HG03066 (cell line): ENCODE data around the gene RGS6.

Experiments used
- ATAC-seq: cut with Tn5 transposase; IDR thresholded peaks from one replicate; pipeline ENCODE4 v1.9.1; 2021; ENCODE audit warnings: low read depth; ENCODE audit not compliant: unreplicated experiment

RGS6 gene

GRCh38 chr14:72478471-72478893 lies 546.3 kb downstream of the RGS6 start:
- ATAC-seq = no peak

GRCh38 chr14:72479461-72479931 lies 547.3 kb downstream of the RGS6 start:
- no peak for ATAC-seq

- ATAC-seq = no peak
These were observed 548.4 kb downstream of the RGS6 start for GRCh38 chr14:72480464-72481243.

- ATAC-seq = no peak
These were observed 551.1 kb downstream of the RGS6 start for GRCh38 chr14:72483311-72483710.

GRCh38 chr14:72485695-72486094 lies 553.5 kb downstream of the RGS6 start:
- no peak for ATAC-seq

- no peak for ATAC-seq
These were observed 556.3 kb downstream of the RGS6 start for GRCh38 chr14:72488514-72488913.

GRCh38 chr14:72492196-72492595 lies 560.0 kb downstream of the RGS6 start:
- ATAC-seq = no peak

GRCh38 chr14:72495668-72496067 lies 563.4 kb downstream of the RGS6 start:
- no peak for ATAC-seq

GRCh38 chr14:72498646-72499045 lies 566.4 kb downstream of the RGS6 start:
- ATAC-seq = no peak

- ATAC-seq = no peak
These were observed 567.5 kb downstream of the RGS6 start for GRCh38 chr14:72499746-72500145.

GRCh38 chr14:72500234-72500838 lies 568.1 kb downstream of the RGS6 start:
- ATAC-seq = no peak

- ATAC-seq = no peak
These were observed 569.2 kb downstream of the RGS6 start for GRCh38 chr14:72501439-72501838.

GRCh38 chr14:72503271-72503670 lies 571.0 kb downstream of the RGS6 start:
- ATAC-seq = no peak

- no peak for ATAC-seq
These were observed 571.6 kb downstream of the RGS6 start for GRCh38 chr14:72503696-72504368.

- ATAC-seq = no peak
These were observed 578.3 kb downstream of the RGS6 start for GRCh38 chr14:72510566-72510965.

- no peak for ATAC-seq
These were observed 580.1 kb downstream of the RGS6 start for GRCh38 chr14:72512281-72512680.

- ATAC-seq = no peak
These were observed 580.7 kb downstream of the RGS6 start for GRCh38 chr14:72512925-72513324.

GRCh38 chr14:72513346-72513745 lies 581.1 kb downstream of the RGS6 start:
- ATAC-seq = no peak

- no peak for ATAC-seq
These were observed 581.9 kb downstream of the RGS6 start for GRCh38 chr14:72513965-72514659.

- no peak for ATAC-seq
These were observed 582.4 kb downstream of the RGS6 start for GRCh38 chr14:72514660-72515025.
